NCI-H2171 treated with DMSO at 0.1 percent for 48 hours (cell line): ENCODE measurements around the gene ATF4.
"Not testable (repeated sequence)": the region's sequence is repeated elsewhere in the genome, so short reads cannot be mapped to it uniquely, and the experiment has no call there.

Source experiments
- DNase-seq: peaks from one replicate; lab custom pipeline; 2025; lab: John Stamatoyannopoulos, UW

Gene ATF4

GRCh38 chr22:39511226-39511625 is 9.1 kb upstream of the ATF4 start:
- no peak for DNase-seq

DNA sequence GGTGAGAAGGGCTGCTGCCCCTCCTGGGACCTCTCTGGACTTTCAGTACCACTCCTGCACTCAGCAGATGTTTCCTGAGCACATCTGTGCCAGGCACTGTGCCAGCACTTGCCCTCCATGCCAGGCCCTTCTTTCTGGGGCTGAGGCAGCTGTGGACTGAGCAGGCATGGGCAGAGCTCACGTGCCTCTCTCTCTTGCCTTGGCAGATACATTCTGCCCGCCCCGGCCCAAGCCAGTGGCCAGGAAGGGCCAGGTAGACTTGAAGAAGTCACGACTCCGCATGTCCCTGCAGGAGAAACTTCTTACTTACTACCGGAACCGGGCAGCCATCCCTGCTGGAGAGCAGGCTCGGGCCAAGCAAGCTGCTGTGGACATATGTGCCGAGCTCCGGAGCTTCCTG is 8.3 kb upstream of the ATF4 start:
- no peak for DNase-seq

DNA sequence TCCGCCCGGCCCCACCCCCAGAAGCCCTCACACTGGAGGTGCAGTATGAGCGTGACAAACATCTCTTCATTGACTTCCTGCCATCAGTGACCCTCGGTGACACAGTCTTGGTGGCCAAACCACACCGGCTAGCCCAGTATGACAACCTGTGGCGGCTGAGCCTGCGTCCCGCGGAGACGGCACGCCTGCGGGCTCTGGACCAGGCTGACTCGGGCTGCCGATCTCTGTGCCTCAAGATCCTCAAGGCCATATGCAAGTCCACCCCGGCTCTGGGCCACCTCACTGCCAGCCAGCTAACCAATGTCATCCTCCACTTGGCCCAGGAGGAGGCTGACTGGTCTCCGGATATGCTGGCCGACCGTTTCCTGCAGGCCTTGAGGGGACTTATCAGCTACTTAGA is 6.6 kb upstream of the ATF4 start:
- DNase-seq, result no peak

DNA sequence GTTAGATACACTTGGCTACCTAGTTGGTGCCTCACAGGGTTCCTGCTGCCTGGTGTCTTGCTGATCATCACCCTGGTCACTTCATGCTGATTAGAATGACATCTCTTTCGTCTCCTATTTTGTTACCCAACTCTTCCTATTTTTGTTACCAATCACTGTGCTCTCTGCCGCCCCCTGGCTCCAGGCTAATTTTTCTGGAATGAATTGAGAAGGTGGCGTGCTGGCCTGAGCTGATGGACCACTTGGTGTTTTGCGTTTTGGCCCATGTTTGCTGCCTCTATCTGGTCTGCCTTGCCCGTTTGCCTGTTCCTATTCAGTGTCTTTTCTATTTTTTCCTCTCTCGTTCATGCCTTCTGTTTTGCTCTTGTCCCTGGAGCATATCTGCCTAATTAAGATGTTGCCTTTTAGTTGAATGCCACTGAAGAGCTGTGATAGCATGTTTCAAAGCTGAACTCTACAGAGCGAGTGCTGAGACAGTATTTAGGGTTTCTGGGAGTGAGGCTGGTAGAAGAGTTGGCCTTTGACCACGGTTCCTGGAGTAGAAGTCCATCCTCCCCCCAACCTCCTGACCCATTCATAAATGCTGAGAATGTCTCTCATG is 5.9 kb upstream of the ATF4 start:
- DNase-seq, result peak; percentile 24

DNA sequence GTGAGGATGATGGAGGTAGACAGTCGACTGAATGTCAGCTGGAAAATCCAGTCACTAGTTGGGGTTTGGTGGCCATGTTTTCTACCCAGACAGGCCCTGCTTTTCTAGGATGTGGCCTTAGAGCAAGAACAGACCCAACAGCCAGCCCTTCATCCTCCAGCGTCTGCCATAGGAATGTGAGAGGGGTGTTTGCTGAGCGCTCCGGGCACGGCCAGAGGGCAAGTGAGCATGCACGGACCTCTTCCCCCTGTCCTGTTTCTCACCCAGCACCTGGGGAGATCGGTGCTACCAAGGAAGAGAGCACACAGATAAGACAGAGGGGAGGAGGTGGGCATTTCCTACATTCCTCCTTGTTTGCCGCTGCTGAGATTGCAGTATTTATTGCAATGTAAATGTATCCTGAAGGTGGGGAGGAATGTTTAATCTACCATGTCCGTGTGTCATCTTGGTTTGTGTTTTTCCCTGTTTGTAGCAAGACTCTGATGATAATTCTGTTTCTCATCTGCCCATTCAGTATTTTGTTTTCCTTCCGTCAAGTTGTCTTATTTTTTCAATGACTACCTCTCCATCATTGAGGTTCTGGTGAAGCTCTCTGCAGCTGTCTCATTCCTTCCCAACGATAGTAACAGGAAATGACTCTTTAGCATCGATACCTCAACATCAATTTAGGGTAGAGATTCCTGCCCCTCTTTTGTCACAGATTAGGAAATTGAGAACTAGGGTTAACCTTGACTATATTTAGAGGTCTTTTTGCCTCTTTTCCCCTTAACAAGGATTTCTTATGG is 4.9 kb upstream of the ATF4 start:
- no peak for DNase-seq

- no peak for DNase-seq
These were observed 2.9 kb upstream of the ATF4 start for GRCh38 chr22:39517470-39517869.

- DNase-seq, result no peak
These were observed 2.1 kb upstream of the ATF4 start for GRCh38 chr22:39518144-39518786.

DNA sequence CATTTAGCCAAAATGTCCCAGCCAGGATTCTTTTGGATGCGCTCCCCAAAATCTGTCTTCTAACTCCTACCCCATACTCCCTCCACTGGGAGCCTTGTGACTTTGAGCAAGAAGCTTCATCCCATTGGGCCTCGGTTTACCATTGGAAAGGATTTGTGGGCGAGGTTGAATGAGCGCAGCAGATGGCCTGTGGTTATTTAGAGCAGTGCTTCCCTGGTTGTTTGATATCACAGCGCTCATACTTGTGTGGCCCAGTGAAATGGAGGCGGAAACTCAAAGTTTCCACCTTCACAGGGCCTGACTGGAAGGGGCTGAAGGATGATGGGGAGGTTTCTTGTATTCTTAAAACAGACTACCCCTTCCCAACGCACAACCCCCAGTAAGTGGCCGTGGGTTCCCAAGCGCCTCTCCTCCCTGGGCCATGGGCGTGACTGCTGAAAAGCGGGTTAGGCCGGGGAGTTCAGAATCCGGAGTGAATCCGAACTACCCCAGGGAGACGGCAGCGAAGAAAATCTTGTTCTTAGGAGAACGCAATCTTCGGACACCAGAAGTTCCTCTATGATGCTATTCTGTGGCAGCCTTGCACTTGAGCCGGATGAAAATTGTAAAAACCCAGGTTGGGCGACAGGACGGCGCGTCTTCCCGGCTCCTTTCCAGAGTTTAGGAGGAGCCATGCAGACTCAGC is 1.2 kb upstream of the ATF4 start:
- peak; percentile 75 for DNase-seq

DNA sequence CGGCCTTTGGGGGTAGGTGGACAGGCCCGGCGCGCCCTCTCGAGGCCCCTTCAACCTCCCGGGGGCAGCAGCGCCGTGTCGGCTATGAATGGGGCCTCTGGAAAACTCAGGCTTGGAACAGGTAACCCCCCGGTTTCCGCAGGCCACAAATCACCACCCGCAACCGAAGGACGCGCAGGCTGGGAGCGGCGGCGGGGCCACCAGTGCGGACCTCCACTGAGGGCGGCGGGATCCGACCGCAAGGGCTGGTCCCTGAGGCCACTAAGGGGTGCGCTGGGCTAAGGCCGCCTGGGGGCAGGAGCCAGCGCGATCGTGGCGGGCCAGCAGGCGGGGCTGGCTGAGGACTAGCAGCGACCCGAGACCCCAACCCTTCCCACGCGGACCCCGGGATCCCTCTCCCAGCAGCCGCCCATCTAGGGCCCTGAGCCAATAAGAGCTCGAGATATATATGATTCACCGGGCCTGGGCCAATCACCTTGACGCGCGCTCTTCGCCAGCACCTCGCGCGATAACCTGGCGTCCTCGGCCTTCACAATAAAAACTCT is 609 bp upstream of the ATF4 start:
- peak; percentile 99 for DNase-seq

DNA sequence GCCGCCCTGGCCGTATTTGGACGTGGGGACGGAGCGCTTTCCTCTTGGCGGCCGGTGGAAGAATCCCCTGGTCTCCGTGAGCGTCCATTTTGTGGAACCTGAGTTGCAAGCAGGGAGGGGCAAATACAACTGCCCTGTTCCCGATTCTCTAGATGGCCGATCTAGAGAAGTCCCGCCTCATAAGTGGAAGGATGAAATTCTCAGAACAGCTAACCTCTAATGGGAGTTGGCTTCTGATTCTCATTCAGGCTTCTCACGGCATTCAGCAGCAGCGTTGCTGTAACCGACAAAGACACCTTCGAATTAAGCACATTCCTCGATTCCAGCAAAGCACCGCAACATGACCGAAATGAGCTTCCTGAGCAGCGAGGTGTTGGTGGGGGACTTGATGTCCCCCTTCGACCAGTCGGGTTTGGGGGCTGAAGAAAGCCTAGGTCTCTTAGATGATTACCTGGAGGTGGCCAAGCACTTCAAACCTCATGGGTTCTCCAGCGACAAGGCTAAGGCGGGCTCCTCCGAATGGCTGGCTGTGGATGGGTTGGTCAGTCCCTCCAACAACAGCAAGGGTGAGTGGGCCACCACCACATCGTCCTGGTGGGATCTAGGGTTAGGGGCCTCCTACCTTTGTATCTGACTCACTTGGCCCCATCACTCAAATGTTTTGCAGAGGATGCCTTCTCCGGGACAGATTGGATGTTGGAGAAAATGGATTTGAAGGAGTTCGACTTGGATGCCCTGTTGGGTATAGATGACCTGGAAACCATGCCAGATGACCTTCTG is 934 bp downstream of the ATF4 start:
- DNase-seq, result peak; percentile 48

GRCh38 chr22:39522091-39522490 is 1.7 kb downstream of the ATF4 start:
- DNase-seq, result not testable (repeated sequence)

- DNase-seq, result peak; percentile 89
These were observed 2.4 kb downstream of the ATF4 start for GRCh38 chr22:39522567-39523300.

DNA sequence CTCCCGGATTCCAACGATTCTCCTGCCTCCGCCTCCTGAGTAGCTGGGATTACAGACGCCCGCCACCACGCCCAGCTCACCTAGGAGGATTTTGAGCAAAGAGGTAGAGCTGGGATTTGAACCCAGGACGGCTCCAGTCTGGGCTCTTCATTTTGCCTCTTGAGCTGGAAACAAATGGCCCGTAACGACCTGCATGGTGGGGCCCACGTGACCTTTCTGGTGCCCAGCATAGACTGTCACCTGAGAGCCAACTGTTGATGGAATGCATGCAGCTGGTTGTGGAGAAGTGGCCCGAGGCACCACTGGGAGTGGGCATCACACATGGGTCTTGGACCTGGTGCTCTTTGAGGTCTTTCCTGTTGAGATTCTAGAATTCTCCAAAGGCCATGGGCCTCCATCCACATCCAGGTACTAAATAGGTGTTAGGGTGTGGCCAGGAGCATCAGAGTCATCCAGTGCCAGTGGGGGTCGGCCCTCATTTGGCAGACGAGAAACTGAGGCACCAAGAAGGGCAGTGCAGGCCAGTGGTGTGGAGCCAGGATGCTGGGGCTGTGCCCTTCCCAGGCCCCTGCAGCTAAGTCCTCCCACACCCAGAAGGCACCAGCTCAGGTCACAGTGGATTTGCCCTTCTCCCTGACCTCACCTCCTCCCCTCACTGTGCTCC is 3.9 kb downstream of the ATF4 start:
- no peak for DNase-seq

DNA sequence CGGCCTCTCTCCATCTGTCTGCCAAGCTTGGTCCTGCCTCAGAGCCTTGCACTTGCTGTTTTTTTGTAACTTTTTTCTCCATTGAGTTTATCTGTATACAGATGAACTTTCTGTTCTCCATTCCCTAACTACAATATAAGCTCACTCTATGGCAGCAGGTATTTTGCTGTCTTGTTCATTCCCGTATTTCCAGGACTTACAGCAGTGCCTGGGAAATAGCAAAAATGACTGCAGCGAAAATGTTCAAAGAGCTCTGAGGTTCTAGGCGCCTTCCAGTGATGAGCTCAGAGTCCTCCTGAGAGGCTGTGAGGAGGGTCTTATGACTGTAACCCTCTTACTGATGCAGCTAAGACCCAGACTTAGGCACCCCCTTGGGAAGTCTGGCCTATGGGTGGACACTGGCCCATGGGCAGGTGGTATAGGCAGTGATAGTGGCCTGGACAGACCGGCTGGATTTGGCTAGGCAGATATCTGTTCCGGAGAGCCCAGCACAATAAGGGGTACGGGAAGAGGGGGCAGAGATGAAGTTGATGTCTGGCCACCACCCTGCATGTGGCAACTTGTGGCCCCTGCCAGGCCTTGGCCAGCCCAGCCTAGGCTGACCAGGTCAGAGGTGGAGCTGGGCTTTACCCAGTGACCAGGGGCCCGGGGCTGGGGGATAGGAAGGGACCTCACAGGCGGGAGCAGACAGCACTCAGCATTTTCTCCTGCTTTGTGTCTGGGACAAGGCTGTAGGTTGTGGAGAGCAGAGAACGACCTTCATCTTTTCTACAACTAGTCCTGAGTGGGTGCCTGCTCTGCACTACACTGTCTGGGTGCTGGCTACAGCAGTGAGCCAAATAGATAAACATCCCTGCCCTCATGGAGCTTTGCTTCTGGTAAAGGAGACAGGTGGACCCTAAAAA is 4.6 kb downstream of the ATF4 start:
- DNase-seq, result peak; percentile 23

DNA sequence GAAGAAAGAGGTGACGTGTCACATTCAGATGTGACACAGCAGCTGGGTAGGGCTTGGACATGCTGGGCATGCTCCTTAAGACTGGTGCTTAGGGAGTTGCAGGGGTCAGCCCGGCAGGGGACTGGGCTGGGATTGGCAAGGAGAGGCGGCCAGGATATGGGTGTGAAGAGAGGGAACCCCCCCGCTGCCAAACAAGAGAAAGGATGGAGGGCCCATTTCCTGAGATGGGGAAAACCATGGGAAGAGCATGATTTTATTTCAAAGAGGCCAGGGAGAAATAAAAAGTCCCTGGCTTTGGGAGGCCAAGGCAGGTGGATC is 5.3 kb downstream of the ATF4 start:
- DNase-seq, result no peak

- no peak for DNase-seq
These were observed 6.4 kb downstream of the ATF4 start for GRCh38 chr22:39526736-39527171.

GRCh38 chr22:39527481-39527961 is 7.2 kb downstream of the ATF4 start:
- DNase-seq, result peak; percentile 60

DNA sequence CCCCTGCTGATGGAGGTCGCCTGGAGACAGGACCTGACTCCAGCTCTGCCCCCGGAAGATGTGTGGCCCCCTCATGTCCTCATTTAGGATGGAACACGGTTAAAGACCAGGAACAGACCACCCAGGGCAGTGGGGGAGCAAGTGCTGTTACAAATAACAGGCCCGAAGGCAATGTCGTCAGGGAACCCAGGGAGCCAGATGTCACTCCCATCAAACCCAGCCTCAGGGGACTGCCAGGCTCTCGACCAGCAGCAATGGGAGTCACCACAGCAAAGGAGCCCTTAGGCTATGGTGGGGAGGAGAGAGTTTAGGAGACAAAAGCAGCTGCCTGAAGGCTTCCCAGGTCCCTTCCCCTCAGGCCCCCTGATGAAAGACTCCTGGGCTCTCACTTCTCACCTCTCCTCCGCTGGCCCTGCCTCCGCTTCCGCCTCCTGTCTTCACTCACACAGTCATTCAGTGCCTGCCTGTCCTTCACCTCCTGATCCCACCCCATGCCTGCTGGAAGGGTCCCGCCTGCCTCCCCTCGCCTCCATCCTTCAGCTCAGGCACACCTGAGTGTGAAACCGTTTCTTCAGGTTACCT is 7.8 kb downstream of the ATF4 start:
- DNase-seq, result peak; percentile 82
